Type B pancreatic cell (in vitro differentiated cells): ENCODE results near the gene PUS10. TPM values are rescaled to one million over a fixed set of nuclear protein-coding genes. Genes with fewer than 3 reads are reported as not detected.

Source experiments
- DNase-seq: peaks from one replicate; pipeline ENCODE4 v3.0.0; 2021; ENCODE audit warnings: mixed read lengths; ENCODE audit not compliant: unreplicated experiment; ENCODE audit errors: extremely low spot score
- H3K27ac Mint-ChIP-seq: 2 replicates; pipeline ENCODE4 v1.8.0; 2021; ENCODE audit warnings: mild to moderate bottlenecking, mixed read lengths
- H3K27me3 Mint-ChIP-seq: 2 replicates; pipeline ENCODE4 v1.8.0; 2021; ENCODE audit warnings: mixed read lengths
- H3K36me3 Mint-ChIP-seq: 2 replicates; pipeline ENCODE4 v1.8.0; 2021; ENCODE audit warnings: mixed read lengths
- H3K4me1 Mint-ChIP-seq: one replicate; pipeline ENCODE4 v1.8.0; 2021; ENCODE audit warnings: mixed read lengths; ENCODE audit not compliant: unreplicated experiment
- H3K4me3 Mint-ChIP-seq: 2 replicates; pipeline ENCODE4 v1.8.0; 2021; ENCODE audit warnings: mild to moderate bottlenecking, mixed read lengths
- H3K9me3 Mint-ChIP-seq: 2 replicates; pipeline ENCODE4 v1.8.0; 2021; ENCODE audit warnings: mixed read lengths
- total RNA-seq: library from RNA; stranded (reverse); gene quantifications from 2 replicates; pipeline ENCODE4 v1.2.1, GENCODE V29; 2021; ENCODE audit warnings: low replicate concordance
- TF ChIP-seq, protein P1 (sequence below): fragments of 200-600 bp; sonication (generic); conservative IDR thresholded peaks from 2 replicates; pipeline ENCODE4 v1.5.0; 2021; ENCODE audit warnings: antibody characterized with exemption, mild to moderate bottlenecking

Gene PUS10
- total RNA-seq, 1 donor from 2014 or later = 6.3 TPM

DNA sequence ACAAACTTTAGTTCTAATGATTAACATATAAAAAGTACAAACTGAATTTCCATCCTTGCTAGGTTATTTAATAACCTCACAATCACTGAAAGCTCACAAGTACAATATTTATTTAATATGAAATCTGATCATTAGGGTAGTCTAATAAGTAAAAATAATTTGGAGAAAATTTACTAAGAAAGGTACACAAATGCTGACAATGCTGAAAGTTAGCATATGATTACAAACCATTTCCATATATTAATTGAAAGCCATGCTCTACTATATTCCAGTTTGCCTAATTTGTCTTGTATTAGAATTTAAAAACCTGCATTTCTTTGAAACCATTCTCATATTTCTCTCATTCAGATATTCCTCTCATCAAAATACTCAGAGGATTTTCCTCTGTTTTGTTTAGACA is 8.7 kb downstream of the PUS10 start:
- Mint-ChIP-seq H3K9me3 (no peaks in the 10 kb centered on the region), H3K36me3 (no peaks in the 10 kb centered on the region), H3K27ac (no peak overlapping the region), H3K27me3 (no peaks in the 10 kb centered on the region), H3K4me3 (no peak overlapping the region), H3K4me1 (no peaks in the 10 kb centered on the region)
- TF ChIP-seq, protein P1, sequence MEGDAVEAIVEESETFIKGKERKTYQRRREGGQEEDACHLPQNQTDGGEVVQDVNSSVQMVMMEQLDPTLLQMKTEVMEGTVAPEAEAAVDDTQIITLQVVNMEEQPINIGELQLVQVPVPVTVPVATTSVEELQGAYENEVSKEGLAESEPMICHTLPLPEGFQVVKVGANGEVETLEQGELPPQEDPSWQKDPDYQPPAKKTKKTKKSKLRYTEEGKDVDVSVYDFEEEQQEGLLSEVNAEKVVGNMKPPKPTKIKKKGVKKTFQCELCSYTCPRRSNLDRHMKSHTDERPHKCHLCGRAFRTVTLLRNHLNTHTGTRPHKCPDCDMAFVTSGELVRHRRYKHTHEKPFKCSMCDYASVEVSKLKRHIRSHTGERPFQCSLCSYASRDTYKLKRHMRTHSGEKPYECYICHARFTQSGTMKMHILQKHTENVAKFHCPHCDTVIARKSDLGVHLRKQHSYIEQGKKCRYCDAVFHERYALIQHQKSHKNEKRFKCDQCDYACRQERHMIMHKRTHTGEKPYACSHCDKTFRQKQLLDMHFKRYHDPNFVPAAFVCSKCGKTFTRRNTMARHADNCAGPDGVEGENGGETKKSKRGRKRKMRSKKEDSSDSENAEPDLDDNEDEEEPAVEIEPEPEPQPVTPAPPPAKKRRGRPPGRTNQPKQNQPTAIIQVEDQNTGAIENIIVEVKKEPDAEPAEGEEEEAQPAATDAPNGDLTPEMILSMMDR = no peak
- DNase-seq = no peak

DNA sequence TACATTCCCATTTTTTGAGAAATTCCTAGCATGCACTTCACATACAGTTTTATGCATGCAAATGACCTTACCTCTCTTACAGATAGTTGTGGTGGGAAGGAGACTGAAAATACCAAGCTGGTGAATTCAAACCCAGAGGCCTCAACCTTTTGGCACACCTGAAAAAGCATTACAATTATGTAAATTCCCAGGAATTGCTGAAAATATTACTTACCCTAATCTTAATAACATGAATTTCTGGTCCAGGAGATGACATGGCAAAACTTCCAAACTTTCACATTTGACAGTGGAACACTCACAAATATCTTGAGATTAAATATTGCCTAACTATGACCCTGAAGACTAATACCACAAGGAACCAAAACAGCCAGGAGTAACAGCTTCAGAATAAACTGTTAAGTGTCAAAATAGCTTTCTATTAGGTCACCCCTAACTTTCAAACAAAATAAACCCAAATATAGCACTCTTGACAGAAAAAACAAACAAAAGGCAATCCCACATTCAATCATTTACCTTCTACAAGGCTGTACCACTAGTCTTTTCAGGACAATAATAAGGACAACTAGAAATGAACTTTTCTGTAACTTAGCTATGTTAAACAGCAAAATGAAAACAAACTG is 11.5 kb downstream of the PUS10 start:
- Mint-ChIP-seq H3K4me3 (no peak overlapping the region), H3K27ac (no peak overlapping the region), H3K36me3 (no peaks in the 10 kb centered on the region), H3K27me3 (no peaks in the 10 kb centered on the region), H3K9me3 (no peaks in the 10 kb centered on the region), H3K4me1 (no peaks in the 10 kb centered on the region)
- TF ChIP-seq, protein P1 = no peak
- DNase-seq = no peak

DNA sequence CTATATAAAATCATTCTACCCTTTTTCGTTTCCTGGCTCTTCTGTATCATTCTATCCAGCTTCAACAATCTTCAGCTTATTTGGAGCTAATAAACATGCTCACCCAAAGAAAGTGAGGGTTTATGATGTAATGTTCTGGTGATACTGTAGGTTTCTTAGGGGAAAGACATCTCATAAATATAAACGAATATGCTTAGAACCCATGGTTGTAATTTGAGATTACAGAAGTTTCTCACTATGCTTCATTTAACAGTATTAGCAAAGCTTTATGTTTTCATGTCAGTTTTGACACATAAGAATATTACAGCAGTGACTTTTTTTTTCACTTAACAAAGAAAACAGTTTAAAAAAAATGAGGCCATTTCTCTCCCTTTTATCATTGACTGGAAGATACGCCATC is 12.3 kb downstream of the PUS10 start:
- DNase-seq = no peak
- Mint-ChIP-seq H3K27me3 (no peaks in the 10 kb centered on the region), H3K4me1 (no peaks in the 10 kb centered on the region), H3K4me3 (no peak overlapping the region), H3K36me3 (no peaks in the 10 kb centered on the region), H3K27ac (no peak overlapping the region), H3K9me3 (no peaks in the 10 kb centered on the region)
- TF ChIP-seq, protein P1 = no peak

DNA sequence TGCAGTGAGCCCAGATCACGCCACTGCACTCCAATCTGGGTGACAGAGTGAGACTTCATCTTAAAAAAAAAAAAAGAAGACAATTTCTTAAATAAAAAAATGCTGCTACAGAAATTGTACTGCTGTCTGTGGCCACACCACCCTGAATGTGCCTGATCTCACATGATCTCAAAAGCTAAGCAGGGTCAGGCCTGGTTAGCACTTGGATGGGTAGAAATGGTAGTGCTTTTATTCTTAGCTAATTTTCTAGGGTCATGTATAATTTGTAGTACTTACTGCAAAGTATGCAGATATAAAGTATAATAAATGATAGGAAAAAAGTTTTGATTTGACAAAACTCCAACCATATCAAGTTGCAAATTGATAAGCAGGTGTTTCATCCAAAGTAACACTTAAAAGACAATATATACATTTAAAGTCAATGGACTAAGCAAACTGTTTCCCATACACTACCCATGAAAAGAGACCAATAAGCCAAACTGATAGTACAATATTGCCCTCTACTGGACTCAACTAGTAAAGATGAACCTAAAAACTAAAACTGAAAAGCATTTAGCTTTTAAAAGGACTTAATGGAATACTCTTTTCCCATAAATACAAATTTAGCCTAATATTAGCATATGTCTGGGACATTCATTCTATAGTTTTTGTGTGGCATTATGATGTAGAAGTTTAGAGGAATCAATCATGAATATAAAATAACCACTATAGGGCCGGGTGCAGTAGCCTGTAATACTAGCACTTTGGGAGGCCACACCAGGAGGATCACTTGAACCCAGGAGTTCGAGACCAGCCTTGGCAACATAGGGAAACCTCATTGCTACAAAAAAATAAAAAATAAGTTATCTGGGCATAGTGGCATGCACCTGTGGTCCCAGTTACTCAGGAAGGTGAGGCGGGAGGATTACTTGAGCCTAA is 19.2 kb downstream of the PUS10 start:
- H3K4me1 Mint-ChIP-seq = no peaks in the 10 kb centered on the region

DNA sequence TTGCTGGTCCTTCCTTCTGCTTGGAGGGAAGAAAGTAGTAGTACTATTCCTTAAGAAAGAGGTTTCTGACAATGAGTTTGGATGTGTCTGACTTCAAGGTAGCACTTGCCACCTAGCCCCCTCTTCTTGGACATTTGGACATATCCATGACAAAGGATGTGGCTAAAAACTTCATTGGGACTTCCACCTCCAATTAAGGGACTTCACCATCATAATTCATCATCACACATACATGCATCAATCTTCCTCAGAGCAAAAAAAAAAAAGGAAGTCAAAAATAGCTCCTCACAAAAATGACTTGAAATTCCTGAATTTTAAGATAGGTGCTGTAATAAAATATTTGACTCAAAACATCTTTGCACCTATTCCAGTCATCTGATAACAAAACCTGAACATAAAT is 23.9 kb downstream of the PUS10 start:
- peaks cover 8% of the 10 kb centered on the region for H3K36me3 Mint-ChIP-seq
- H3K4me3 Mint-ChIP-seq = no peak overlapping the region
- no peaks in the 10 kb centered on the region for H3K27me3 Mint-ChIP-seq
- no peaks in the 10 kb centered on the region for H3K9me3 Mint-ChIP-seq
- DNase-seq = no peak
- no peaks in the 10 kb centered on the region for H3K4me1 Mint-ChIP-seq
- no peak overlapping the region for H3K27ac Mint-ChIP-seq
- TF ChIP-seq, protein P1 = no peak

More for the DNA sequence above, 19.2 kb downstream of the PUS10 start:
- no peaks in the 10 kb centered on the region for H3K27me3 Mint-ChIP-seq
- H3K9me3 Mint-ChIP-seq = no peaks in the 10 kb centered on the region
- no peak overlapping the region for H3K4me3 Mint-ChIP-seq
- H3K27ac Mint-ChIP-seq = no peak overlapping the region
- no peak for DNase-seq
- TF ChIP-seq, protein P1 = peak; percentile 85
- no peaks in the 10 kb centered on the region for H3K36me3 Mint-ChIP-seq
